CD4-positive, CD25-positive, alpha-beta regulatory T cell (primary cell): ENCODE measurements around the gene MEI1. TPM values are rescaled to one million over a fixed set of nuclear protein-coding genes. Genes with fewer than 3 reads are reported as not detected.

Source experiments
- ATAC-seq, 2 donors: fragments of 150-1000 bp; cut with Tn5 transposase; one replicate each; pipeline ENCODE4 v1.10.0; 2021; ENCODE audit warnings: low read depth in 2 of 2, moderate number of reproducible peaks in 2 of 2, moderate library complexity in 1 of 2
- DNase-seq, 3 donors: peaks; one replicate each; pipeline versions ENCODE4 v3.0.0 to v3.0.0-alpha.2; 2012 to 2022; ENCODE audit warnings: mixed read lengths in 1 of 3
- H3K27ac ChIP-seq: one replicate; pipeline ENCODE4 v1.7.0; 2013; ENCODE audit warnings: mild to moderate bottlenecking, low read length; ENCODE audit not compliant: insufficient read depth, poor library complexity, severe bottlenecking
- H3K27me3 ChIP-seq: one replicate; pipeline ENCODE4 v1.7.0; 2013; ENCODE audit warnings: low read length; ENCODE audit not compliant: control insufficient read depth, insufficient read depth
- H3K36me3 ChIP-seq: one replicate; pipeline ENCODE4 v1.7.0; 2013; ENCODE audit warnings: mild to moderate bottlenecking, low read length, moderate library complexity; ENCODE audit not compliant: control insufficient read depth, insufficient read depth
- H3K4me1 ChIP-seq: 2 replicates; pipeline ENCODE4 v1.7.0; 2013; ENCODE audit warnings: mild to moderate bottlenecking, low read length; ENCODE audit not compliant: insufficient read depth, control insufficient read depth, poor library complexity, severe bottlenecking
- H3K4me3 ChIP-seq: one replicate; pipeline ENCODE4 v1.7.0; 2013; ENCODE audit warnings: low read depth, mild to moderate bottlenecking, low read length, moderate library complexity
- H3K9me3 ChIP-seq, 2 experiments: 1 replicate in 1 of 2; 2 replicates in 1 of 2; pipeline ENCODE4 v1.7.0; 2013; ENCODE audit warnings: low read length in 2 of 2, mild to moderate bottlenecking in 1 of 2, moderate library complexity in 1 of 2; ENCODE audit not compliant: control insufficient read depth in 2 of 2
- H3K27ac Mint-ChIP-seq, 3 donors: one replicate each; pipeline ENCODE4 v1.8.0; 2020 to 2022; ENCODE audit warnings: mild to moderate bottlenecking in 3 of 3, mixed read lengths in 3 of 3, moderate library complexity in 2 of 3
- H3K27me3 Mint-ChIP-seq: one replicate; pipeline ENCODE4 v1.8.0; 2022; ENCODE audit warnings: mild to moderate bottlenecking, mixed read lengths
- H3K36me3 Mint-ChIP-seq: one replicate; pipeline ENCODE4 v1.8.0; 2020; ENCODE audit warnings: mixed read lengths
- H3K4me1 Mint-ChIP-seq, 4 donors: one replicate each; pipeline ENCODE4 v1.8.0; 2020 to 2022; ENCODE audit warnings: mixed read lengths in 4 of 4, mild to moderate bottlenecking in 1 of 4
- H3K4me3 Mint-ChIP-seq, 4 donors: one replicate each; pipeline ENCODE4 v1.8.0; 2020 to 2022; ENCODE audit warnings: mild to moderate bottlenecking in 4 of 4, mixed read lengths in 4 of 4, moderate library complexity in 3 of 4
- H3K9me3 Mint-ChIP-seq, 7 donors: one replicate each; pipeline ENCODE4 v1.8.0; 2020 to 2022; ENCODE audit warnings: mixed read lengths in 7 of 7, mild to moderate bottlenecking in 3 of 7, moderate library complexity in 2 of 7
- polyA plus RNA-seq, 4 donors: library from polyadenylated mRNA; unstranded; fragments of 300-500 nt; fragmentation: Illumina TruSeq; gene quantifications; one replicate each; pipeline ENCODE4 v1.2.3, GENCODE V29; 2021
- total RNA-seq: library from RNA; stranded (reverse); gene quantifications from one replicate; pipeline ENCODE4 v1.2.3, GENCODE V29; 2022

The MEI1 gene
- total and polyA plus RNA-seq, 5 donors from 2014 or later: 106 to 288 (median 223) TPM

DNA sequence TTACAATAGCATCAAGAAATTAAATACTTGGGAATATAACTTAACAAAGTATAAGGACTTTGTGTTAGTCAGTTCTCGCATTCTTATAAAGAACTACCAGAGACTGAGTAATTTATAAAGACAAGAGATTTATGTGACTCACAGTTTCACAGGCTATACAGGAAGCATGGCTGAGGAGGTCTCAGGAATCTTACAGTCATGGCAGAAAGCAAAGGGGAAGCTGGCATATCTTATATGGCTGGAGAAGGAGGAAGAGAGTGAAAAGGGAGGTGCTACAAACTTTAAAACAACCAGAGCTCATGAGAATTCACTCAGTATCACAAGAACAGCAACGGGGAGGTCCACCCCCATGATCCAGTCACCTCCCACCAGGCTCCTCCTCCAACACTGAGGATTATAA lies 69.1 kb downstream of the MEI1 start:
- H3K27me3 Mint-ChIP-seq: peaks cover 5% of the 10 kb centered on the region
- peak overlapping the region in 1 of 3 donors; percentile 62 for H3K27ac Mint-ChIP-seq
- Histone ChIP-seq H3K4me1 (no peaks in the 10 kb centered on the region), H3K27me3 (no peaks in the 10 kb centered on the region), H3K9me3 (no peaks in the 10 kb centered on the region), H3K27ac (no peak overlapping the region), H3K36me3 (no peaks in the 10 kb centered on the region), H3K4me3 (no peak overlapping the region)
- H3K9me3 Mint-ChIP-seq: no peaks in the 10 kb centered on the region
- DNase-seq: no peak
- peaks cover 0 to 2% (median 0%) of the 10 kb centered on the region in 4 donors for H3K4me1 Mint-ChIP-seq
- no peak overlapping the region for H3K4me3 Mint-ChIP-seq
- peak in 1 of 2 donors; percentile 37 for ATAC-seq
- no peaks in the 10 kb centered on the region for H3K36me3 Mint-ChIP-seq

DNA sequence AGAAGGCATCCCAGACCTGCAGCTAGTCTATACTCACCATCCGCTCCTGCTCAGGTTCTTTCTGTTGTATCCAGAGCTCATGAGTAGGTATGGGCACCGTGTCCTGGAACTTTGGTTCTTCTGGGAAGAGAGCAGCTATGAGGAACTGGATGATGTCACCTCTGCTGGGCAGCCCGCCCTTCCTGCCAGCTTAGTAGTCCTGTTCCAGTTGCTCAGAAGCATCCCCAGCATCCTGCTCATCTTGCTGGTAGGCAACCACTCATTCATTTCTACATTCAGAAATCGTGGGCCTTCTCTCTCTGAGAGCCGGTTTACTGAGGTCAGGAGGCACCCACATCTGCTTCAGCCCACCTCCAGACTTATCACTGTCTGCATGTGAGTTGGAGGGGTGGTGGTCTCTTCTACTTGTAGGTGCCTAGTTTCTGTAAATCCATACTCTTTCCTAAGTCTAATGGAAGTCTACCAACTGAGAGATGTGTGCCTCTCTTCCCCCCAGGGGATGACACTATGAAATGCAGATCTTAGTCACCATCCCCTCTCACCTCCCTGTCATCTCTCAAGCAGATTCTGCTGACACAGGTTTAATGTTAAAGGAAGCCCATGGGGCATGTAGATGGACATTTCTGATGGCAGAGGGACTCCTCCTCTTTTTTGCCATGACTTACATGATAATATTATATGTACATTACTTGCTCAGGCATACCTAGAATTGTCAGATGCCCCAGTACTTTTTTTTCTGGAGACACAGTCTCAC lies 71.6 kb downstream of the MEI1 start:
- DNase-seq: no peak
- Mint-ChIP-seq H3K27ac (peak overlapping the region in 1 of 3 donors; percentile 52), H3K4me3 (no peak overlapping the region), H3K36me3 (no peaks in the 10 kb centered on the region), H3K4me1 (peaks cover 0 to 2% (median 0%) of the 10 kb centered on the region in 4 donors), H3K27me3 (no peaks in the 10 kb centered on the region), H3K9me3 (no peaks in the 10 kb centered on the region)
- H3K4me1 ChIP-seq: no peaks in the 10 kb centered on the region
- no peak for ATAC-seq
- no peak overlapping the region for H3K27ac ChIP-seq
- no peaks in the 10 kb centered on the region for H3K9me3 ChIP-seq
- no peak overlapping the region for H3K4me3 ChIP-seq
- no peaks in the 10 kb centered on the region for H3K27me3 ChIP-seq
- H3K36me3 ChIP-seq: no peaks in the 10 kb centered on the region

DNA sequence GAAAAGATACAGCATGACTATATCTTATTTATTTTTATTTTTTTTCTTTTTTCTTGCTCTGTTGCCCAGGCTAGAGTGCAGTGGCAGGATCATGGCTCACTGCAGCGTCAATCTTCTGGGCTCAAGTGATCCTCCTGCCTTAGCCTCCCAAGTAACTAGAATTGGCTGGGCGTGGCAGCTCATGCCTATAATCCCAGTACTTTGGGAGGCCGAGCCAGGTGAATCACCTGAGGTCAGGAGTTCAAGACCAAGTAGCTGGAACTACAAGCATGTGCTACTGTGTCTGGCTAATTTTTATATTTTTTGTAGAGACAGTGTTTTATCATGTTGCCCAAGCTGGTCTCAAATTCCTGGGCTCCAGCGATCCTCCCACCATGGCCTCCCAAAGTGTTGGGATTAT lies 72.9 kb downstream of the MEI1 start:
- H3K27me3 ChIP-seq: no peaks in the 10 kb centered on the region
- H3K36me3 Mint-ChIP-seq: no peaks in the 10 kb centered on the region
- H3K4me3 Mint-ChIP-seq: no peak overlapping the region
- peaks cover 0 to 2% (median 0%) of the 10 kb centered on the region in 4 donors for H3K4me1 Mint-ChIP-seq
- no peak overlapping the region for H3K27ac ChIP-seq
- H3K9me3 Mint-ChIP-seq: no peaks in the 10 kb centered on the region
- no peaks in the 10 kb centered on the region for H3K36me3 ChIP-seq
- H3K4me3 ChIP-seq: no peak overlapping the region
- H3K9me3 ChIP-seq: no peaks in the 10 kb centered on the region
- H3K27ac Mint-ChIP-seq: no peak overlapping the region
- no peaks in the 10 kb centered on the region for H3K4me1 ChIP-seq
- ATAC-seq: no peak
- no peak for DNase-seq
- H3K27me3 Mint-ChIP-seq: no peaks in the 10 kb centered on the region

DNA sequence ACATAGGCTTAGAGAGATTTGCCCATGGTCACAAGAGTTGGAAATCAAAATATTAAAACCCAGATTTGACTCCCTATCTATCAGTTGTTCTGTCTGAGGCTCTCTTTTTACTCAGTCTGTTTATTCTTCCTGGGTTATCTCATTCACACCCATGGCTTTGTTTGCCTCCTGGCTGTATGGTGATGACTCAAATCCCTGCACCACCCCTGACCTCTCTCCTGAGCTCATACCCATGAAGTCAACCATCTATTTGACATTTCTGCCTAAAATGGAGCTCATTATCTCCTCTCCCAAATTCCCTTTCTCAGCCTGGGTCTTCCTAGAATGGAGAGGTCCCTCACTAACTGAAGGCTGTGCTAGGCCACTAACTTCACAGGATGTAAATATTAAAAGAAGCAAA lies 73.3 kb downstream of the MEI1 start:
- no peaks in the 10 kb centered on the region for H3K9me3 Mint-ChIP-seq

DNA sequence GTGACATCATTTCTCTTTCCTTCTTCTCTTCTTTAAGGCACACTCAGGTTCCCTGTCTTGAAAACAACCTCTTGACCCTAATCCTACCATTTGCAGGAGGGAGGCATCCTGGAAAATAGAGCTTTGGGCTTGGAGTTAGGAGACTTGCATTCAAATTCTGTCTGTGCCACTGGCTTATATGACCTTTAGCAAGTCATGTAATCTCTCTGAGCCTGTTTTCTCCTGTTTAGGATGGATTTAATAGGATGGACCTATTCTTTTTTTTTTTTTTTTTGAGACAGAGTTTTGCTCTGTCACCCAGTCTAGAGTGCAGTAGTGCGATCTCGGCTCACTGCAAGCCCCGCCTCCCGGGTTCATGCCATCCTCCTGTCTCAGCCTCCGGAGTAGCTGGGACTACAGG lies 76.0 kb downstream of the MEI1 start:
- no peak overlapping the region for H3K27ac Mint-ChIP-seq
- ATAC-seq: no peak
- no peak overlapping the region for H3K27ac ChIP-seq
- H3K4me3 ChIP-seq: no peak overlapping the region
- H3K4me3 Mint-ChIP-seq: no peak overlapping the region
- no peaks in the 10 kb centered on the region for H3K27me3 Mint-ChIP-seq
- DNase-seq: no peak
- peaks cover 7 to 21% (median 9%) of the 10 kb centered on the region in 4 donors for H3K4me1 Mint-ChIP-seq
- H3K4me1 ChIP-seq: peaks cover 9% of the 10 kb centered on the region
- H3K9me3 ChIP-seq: no peaks in the 10 kb centered on the region
- H3K27me3 ChIP-seq: no peaks in the 10 kb centered on the region
- no peaks in the 10 kb centered on the region for H3K9me3 Mint-ChIP-seq
- no peaks in the 10 kb centered on the region for H3K36me3 Mint-ChIP-seq
- H3K36me3 ChIP-seq: no peaks in the 10 kb centered on the region

More for the DNA sequence above, 73.3 kb downstream of the MEI1 start:
- ATAC-seq: no peak
- H3K27ac Mint-ChIP-seq: peak overlapping the region in 1 of 3 donors; percentile 60
- no peak overlapping the region for H3K4me3 Mint-ChIP-seq
- Histone ChIP-seq H3K36me3 (no peaks in the 10 kb centered on the region), H3K9me3 (no peaks in the 10 kb centered on the region), H3K4me3 (no peak overlapping the region), H3K27me3 (no peaks in the 10 kb centered on the region), H3K4me1 (no peaks in the 10 kb centered on the region), H3K27ac (no peak overlapping the region)
- no peak for DNase-seq
- H3K4me1 Mint-ChIP-seq: peaks cover 0 to 2% (median under 1%) of the 10 kb centered on the region in 4 donors
- H3K27me3 Mint-ChIP-seq: no peaks in the 10 kb centered on the region
- no peaks in the 10 kb centered on the region for H3K36me3 Mint-ChIP-seq

DNA sequence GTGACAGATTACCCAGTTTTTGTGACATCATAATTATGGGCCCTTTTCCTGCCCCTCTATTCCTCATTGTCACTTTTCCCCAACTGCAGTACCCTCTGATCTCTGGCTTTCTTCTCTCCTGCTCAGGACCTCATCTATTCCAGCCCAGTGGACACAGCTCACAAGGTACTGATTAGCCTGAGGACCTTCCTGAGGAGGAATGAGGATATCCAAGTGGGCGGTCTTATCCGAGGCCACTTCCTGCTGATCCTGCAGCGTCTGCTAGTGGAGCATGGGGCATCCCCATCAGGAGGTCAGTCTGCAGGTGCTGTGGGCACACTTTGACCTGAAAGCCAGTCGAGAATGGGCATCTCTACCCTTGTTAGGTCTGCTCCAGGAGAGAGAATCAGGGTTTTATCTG lies 76.7 kb downstream of the MEI1 start:
- no peak for ATAC-seq
- no peaks in the 10 kb centered on the region for H3K9me3 Mint-ChIP-seq

DNA sequence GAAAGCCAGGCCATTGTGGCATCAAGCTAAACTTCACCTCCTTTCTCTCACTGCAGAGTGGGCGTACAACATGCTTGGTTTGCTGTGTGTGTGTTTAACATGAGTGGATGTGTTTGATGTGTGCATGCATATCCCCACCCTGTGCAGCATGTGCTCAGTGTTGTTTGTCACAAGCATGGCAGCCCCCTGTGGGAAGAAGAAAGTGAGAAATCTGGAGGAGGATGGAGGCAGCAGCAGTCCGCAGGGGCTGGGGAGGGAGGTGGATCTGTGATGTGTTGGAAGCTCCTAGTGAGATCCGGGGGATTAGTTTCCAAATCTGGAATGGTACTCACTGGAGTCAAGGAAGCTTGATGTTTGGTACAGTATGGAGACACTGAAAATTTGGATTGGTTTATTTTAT lies 77.1 kb downstream of the MEI1 start:
- DNase-seq (no peak), ATAC-seq (no peak)
- no peak overlapping the region for H3K4me3 ChIP-seq
- H3K4me1 ChIP-seq: peaks cover 18% of the 10 kb centered on the region
- H3K27me3 Mint-ChIP-seq: no peaks in the 10 kb centered on the region
- H3K27ac Mint-ChIP-seq: no peak overlapping the region
- H3K9me3 Mint-ChIP-seq: no peaks in the 10 kb centered on the region
- H3K36me3 Mint-ChIP-seq: peaks cover 3% of the 10 kb centered on the region
- no peaks in the 10 kb centered on the region for H3K36me3 ChIP-seq
- peaks cover 7 to 31% (median 17%) of the 10 kb centered on the region in 4 donors for H3K4me1 Mint-ChIP-seq
- no peak overlapping the region for H3K27ac ChIP-seq
- H3K9me3 ChIP-seq: no peaks in the 10 kb centered on the region
- H3K4me3 Mint-ChIP-seq: no peak overlapping the region
- no peaks in the 10 kb centered on the region for H3K27me3 ChIP-seq

More for the DNA sequence above, 76.7 kb downstream of the MEI1 start:
- no peaks in the 10 kb centered on the region for H3K27me3 ChIP-seq
- peaks cover 7 to 27% (median 14%) of the 10 kb centered on the region in 4 donors for H3K4me1 Mint-ChIP-seq
- peaks cover 3% of the 10 kb centered on the region for H3K36me3 Mint-ChIP-seq
- DNase-seq: no peak
- no peak overlapping the region for H3K4me3 Mint-ChIP-seq
- H3K9me3 ChIP-seq: no peaks in the 10 kb centered on the region
- H3K27ac Mint-ChIP-seq: no peak overlapping the region
- no peak overlapping the region for H3K27ac ChIP-seq
- peaks cover 15% of the 10 kb centered on the region for H3K4me1 ChIP-seq
- no peak overlapping the region for H3K4me3 ChIP-seq
- no peaks in the 10 kb centered on the region for H3K27me3 Mint-ChIP-seq
- no peaks in the 10 kb centered on the region for H3K36me3 ChIP-seq
